Trophoblast cell (in vitro differentiated cells and primary cell): ENCODE results near the gene ZNF23.

Experiments used
- DNase-seq, 2 donors: peaks; one replicate each; pipeline ENCODE4 v3.0.0-alpha.2; 2016
- H2AFZ ChIP-seq: 2 replicates; pipeline ENCODE4 v1.6.1; 2013; ENCODE audit warnings: low read length, moderate library complexity, mild to moderate bottlenecking; ENCODE audit not compliant: insufficient read depth, poor library complexity
- H2AK5ac ChIP-seq: 2 replicates; pipeline ENCODE4 v1.6.1; 2013; ENCODE audit warnings: mild to moderate bottlenecking, low read length
- H2BK120ac ChIP-seq: 2 replicates; pipeline ENCODE4 v1.6.1; 2013; ENCODE audit warnings: low read length, mild to moderate bottlenecking, moderate library complexity; ENCODE audit not compliant: insufficient read depth, poor library complexity
- H2BK12ac ChIP-seq: 2 replicates; pipeline ENCODE4 v1.6.1; 2013; ENCODE audit warnings: mild to moderate bottlenecking, low read length, moderate library complexity
- H2BK5ac ChIP-seq: 2 replicates; pipeline ENCODE4 v1.6.1; 2013; ENCODE audit warnings: low read length, low read depth, moderate library complexity, mild to moderate bottlenecking; ENCODE audit not compliant: poor library complexity
- H3K14ac ChIP-seq: 2 replicates; pipeline ENCODE4 v1.6.1; 2013; ENCODE audit warnings: mild to moderate bottlenecking, low read length
- H3K18ac ChIP-seq: 2 replicates; pipeline ENCODE4 v1.6.1; 2013; ENCODE audit warnings: mild to moderate bottlenecking, low read length
- H3K23ac ChIP-seq: 2 replicates; pipeline ENCODE4 v1.6.1; 2013; ENCODE audit warnings: low read length
- H3K27ac ChIP-seq: 2 replicates; pipeline ENCODE4 v1.5.1; 2013; ENCODE audit warnings: low read depth, mild to moderate bottlenecking, inconsistent platforms, low read length, moderate library complexity
- H3K27me3 ChIP-seq: 2 replicates; pipeline ENCODE4 v1.6.1; 2013; ENCODE audit warnings: inconsistent platforms, mild to moderate bottlenecking, low read length, moderate library complexity; ENCODE audit not compliant: insufficient read depth
- H3K36me3 ChIP-seq, 2 experiments: 1 replicate in 1 of 2; 2 replicates in 1 of 2; pipeline ENCODE4 v1.6.1; 2013; ENCODE audit warnings: low read length in 2 of 2, mild to moderate bottlenecking in 2 of 2, moderate library complexity in 1 of 2; ENCODE audit not compliant: insufficient read depth in 2 of 2, control insufficient read depth in 1 of 2
- H3K4ac ChIP-seq: 2 replicates; pipeline ENCODE4 v1.6.1; 2013; ENCODE audit warnings: low read depth, mild to moderate bottlenecking, low read length, moderate library complexity
- H3K4me1 ChIP-seq, 2 experiments: 1 replicate in 1 of 2; 2 replicates in 1 of 2; pipeline ENCODE4 v1.6.1; 2013; ENCODE audit warnings: low read length in 2 of 2, mild to moderate bottlenecking in 2 of 2, moderate library complexity in 1 of 2; ENCODE audit not compliant: insufficient read depth in 2 of 2, control insufficient read depth in 1 of 2
- H3K4me2 ChIP-seq: 2 replicates; pipeline ENCODE4 v1.6.1; 2013; ENCODE audit warnings: inconsistent platforms, mild to moderate bottlenecking, low read length, moderate library complexity
- H3K4me3 ChIP-seq: 2 replicates; pipeline ENCODE4 v1.5.1; 2013; ENCODE audit warnings: mild to moderate bottlenecking, low read depth, low read length, inconsistent platforms
- H3K79me1 ChIP-seq: one replicate; pipeline ENCODE4 v1.6.1; 2013; ENCODE audit warnings: low read length
- H3K79me2 ChIP-seq: 2 replicates; pipeline ENCODE4 v1.6.1; 2013; ENCODE audit warnings: low read length, mild to moderate bottlenecking; ENCODE audit not compliant: control insufficient read depth, insufficient read depth, poor library complexity
- H3K9ac ChIP-seq: 2 replicates; pipeline ENCODE4 v1.6.1; 2013; ENCODE audit warnings: mild to moderate bottlenecking, low read length
- H3K9me3 ChIP-seq: 2 replicates; pipeline ENCODE4 v1.6.1; 2013; ENCODE audit warnings: low read depth, mild to moderate bottlenecking, control low read depth, inconsistent platforms, low read length; ENCODE audit not compliant: insufficient read depth
- H4K12ac ChIP-seq: 2 replicates; pipeline ENCODE4 v1.6.1; 2013; ENCODE audit warnings: low read depth, mild to moderate bottlenecking, low read length, moderate library complexity
- H4K8ac ChIP-seq: 2 replicates; pipeline ENCODE4 v1.6.1; 2013; ENCODE audit warnings: low read depth, mild to moderate bottlenecking, low read length, moderate library complexity
- H4K91ac ChIP-seq: one replicate; pipeline ENCODE4 v1.6.1; 2013; ENCODE audit warnings: low read depth, mild to moderate bottlenecking, low read length, moderate library complexity
- WGBS: extraction: QIAGEN DNeasy Blood & Tissue Kit; methylation state at CpG from one replicate; pipeline ENCODE4 v1.1.7; 2013; ENCODE audit warnings: missing lambda C conversion rate; ENCODE audit not compliant: insufficient read length, insufficient coverage; ENCODE audit errors: extremely low coverage; 5-methylcytosine and 5-hydroxymethylcytosine counted together

The ZNF23 gene

GRCh38 chr16:71476457-71477124 is 14.5 kb upstream of the ZNF23 start:
- H3K9me3 ChIP-seq, result no peaks in the 10 kb centered on the region
- H3K4ac ChIP-seq, result no peak overlapping the region

GRCh38 chr16:71474864-71475263 is 12.8 kb upstream of the ZNF23 start:
- WGBS, result no CpG with 5 or more reads among the region's 3 CpGs
- Histone ChIP-seq H2AK5ac (no peak overlapping the region), H2AFZ (no peak overlapping the region), H3K18ac (no peak overlapping the region), H3K9ac (no peak overlapping the region), H3K27me3 (no peaks in the 10 kb centered on the region), H2BK12ac (no peak overlapping the region), H3K23ac (no peak overlapping the region), H3K9me3 (no peaks in the 10 kb centered on the region), H3K79me1 (no peaks in the 10 kb centered on the region), H3K14ac (no peak overlapping the region), H3K4me1 (no peaks in the 10 kb centered on the region), H3K27ac (no peak overlapping the region), H2BK5ac (no peak overlapping the region), H3K4ac (no peak overlapping the region), H3K4me3 (no peak overlapping the region), H4K12ac (no peak overlapping the region), H3K36me3 (peaks cover 0 to 4% of the 10 kb centered on the region in 2 experiments), H4K91ac (no peak overlapping the region), H2BK120ac (no peak overlapping the region), H4K8ac (no peak overlapping the region), H3K4me2 (no peak overlapping the region), H3K79me2 (no peaks in the 10 kb centered on the region)
- peak; percentile 59 to 69 for DNase-seq

More at GRCh38 chr16:71476457-71477124, 14.5 kb upstream of the ZNF23 start:
- H3K18ac ChIP-seq, result no peak overlapping the region
- H3K4me3 ChIP-seq, result no peak overlapping the region
- peaks cover 0 to 4% of the 10 kb centered on the region in 2 experiments for H3K36me3 ChIP-seq
- H2BK5ac ChIP-seq, result no peak overlapping the region
- H3K23ac ChIP-seq, result no peak overlapping the region
- H3K4me1 ChIP-seq, result no peaks in the 10 kb centered on the region
- no peak overlapping the region for H4K12ac ChIP-seq
- no peak overlapping the region for H2BK12ac ChIP-seq
- H3K4me2 ChIP-seq, result no peak overlapping the region
- H2BK120ac ChIP-seq, result no peak overlapping the region
- H3K14ac ChIP-seq, result no peak overlapping the region
- no peaks in the 10 kb centered on the region for H3K27me3 ChIP-seq
- no peak overlapping the region for H2AFZ ChIP-seq
- WGBS, result no CpG with 5 or more reads among the region's 4 CpGs
- H4K91ac ChIP-seq, result no peak overlapping the region
- H2AK5ac ChIP-seq, result no peak overlapping the region
- no peak overlapping the region for H3K9ac ChIP-seq
- H3K27ac ChIP-seq, result no peak overlapping the region
- no peak for DNase-seq
- H3K79me1 ChIP-seq, result no peaks in the 10 kb centered on the region
- H3K79me2 ChIP-seq, result no peaks in the 10 kb centered on the region
- H4K8ac ChIP-seq, result no peak overlapping the region

GRCh38 chr16:71473891-71474290 is 11.8 kb upstream of the ZNF23 start:
- Histone ChIP-seq H3K79me2 (no peaks in the 10 kb centered on the region), H2AK5ac (no peak overlapping the region), H3K14ac (no peak overlapping the region), H3K9me3 (no peaks in the 10 kb centered on the region), H4K8ac (no peak overlapping the region), H3K4ac (no peak overlapping the region), H2BK120ac (no peak overlapping the region), H3K79me1 (no peaks in the 10 kb centered on the region), H4K12ac (no peak overlapping the region), H3K4me1 (no peaks in the 10 kb centered on the region), H3K23ac (no peak overlapping the region), H2AFZ (no peak overlapping the region), H3K27me3 (no peaks in the 10 kb centered on the region), H2BK12ac (no peak overlapping the region), H3K4me2 (no peak overlapping the region), H4K91ac (no peak overlapping the region), H3K27ac (no peak overlapping the region), H2BK5ac (no peak overlapping the region), H3K36me3 (peaks cover 0 to 4% of the 10 kb centered on the region in 2 experiments), H3K4me3 (no peak overlapping the region), H3K18ac (no peak overlapping the region), H3K9ac (no peak overlapping the region)
- no CpG with 5 or more reads among the region's 5 CpGs for WGBS
- no peak for DNase-seq

DNA sequence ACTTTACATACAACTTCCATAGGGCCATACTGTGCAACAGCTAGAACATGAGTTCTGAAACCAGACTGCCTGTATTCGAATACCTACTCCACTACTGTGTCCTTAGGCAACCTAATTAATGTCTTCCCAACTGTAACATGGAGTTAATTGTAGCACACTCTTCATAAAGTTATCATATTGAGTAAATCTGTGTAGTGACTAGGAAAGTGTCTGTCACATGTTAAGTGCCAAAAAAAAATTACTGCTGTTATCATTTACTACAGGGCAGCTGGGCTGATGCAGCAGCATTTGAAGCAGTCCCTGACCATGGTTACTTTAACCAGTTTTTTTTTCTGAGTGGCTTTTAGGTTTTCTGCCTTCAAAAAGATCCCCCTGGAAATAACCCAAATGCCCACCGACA is 10.9 kb upstream of the ZNF23 start:
- no peak for DNase-seq
- Histone ChIP-seq H3K4me2 (no peak overlapping the region), H3K27me3 (no peaks in the 10 kb centered on the region), H4K12ac (no peak overlapping the region), H2BK5ac (no peak overlapping the region), H2BK12ac (no peak overlapping the region), H3K23ac (no peak overlapping the region), H3K4me1 (no peaks in the 10 kb centered on the region), H3K4me3 (no peak overlapping the region), H3K27ac (no peak overlapping the region), H2BK120ac (no peak overlapping the region), H3K9me3 (no peaks in the 10 kb centered on the region), H2AFZ (no peak overlapping the region), H2AK5ac (no peak overlapping the region), H3K14ac (no peak overlapping the region), H3K9ac (no peak overlapping the region), H3K79me2 (no peaks in the 10 kb centered on the region), H4K91ac (no peak overlapping the region), H3K4ac (no peak overlapping the region), H4K8ac (no peak overlapping the region), H3K79me1 (no peaks in the 10 kb centered on the region), H3K36me3 (peaks cover 0 to 4% of the 10 kb centered on the region in 2 experiments), H3K18ac (no peak overlapping the region)
- no CpG with 5 or more reads among the region's 2 CpGs for WGBS
